Heart right ventricle (tissue), 16 donors: ENCODE data around the gene SUPT6H. TPM values are rescaled to one million over a fixed set of nuclear protein-coding genes. Genes with fewer than 3 reads are reported as not detected.

Experiments used
- ATAC-seq, 8 donors: fragments of 200-7000 bp; cut with Tn5 transposase; one replicate each; pipeline ENCODE4 v1.9.1; 2020; ENCODE audit warnings: mild to moderate bottlenecking in 8 of 8, moderate library complexity in 8 of 8, moderate number of reproducible peaks in 1 of 8
- DNase-seq, 2 donors: peaks; one replicate each; pipeline ENCODE4 v3.0.0-alpha.2; 2020
- H3K27ac ChIP-seq, 10 donors: fragments of 200-600 bp; sonication (generic) in 2 of 10; one replicate each; pipeline versions ENCODE4 v1.5.0 to v1.8.0; 2020 to 2022; ENCODE audit warnings: mild to moderate bottlenecking in 3 of 10
- H3K27me3 ChIP-seq, 7 donors: fragments of 200-600 bp; one replicate each; pipeline ENCODE4 v1.8.0; 2021 to 2022; ENCODE audit warnings: mild to moderate bottlenecking in 2 of 7
- H3K36me3 ChIP-seq, 9 donors: fragments of 200-600 bp; sonication (generic) in 1 of 9; one replicate each; pipeline versions ENCODE4 v1.5.0 to v1.8.0; 2020 to 2022; ENCODE audit warnings: mild to moderate bottlenecking in 2 of 9
- H3K4me1 ChIP-seq, 9 donors: fragments of 200-600 bp; sonication (generic) in 1 of 9; one replicate each; pipeline versions ENCODE4 v1.5.0 to v1.8.0; 2020 to 2022; ENCODE audit warnings: mild to moderate bottlenecking in 4 of 9
- H3K4me3 ChIP-seq, 10 donors: fragments of 200-600 bp; sonication (generic) in 2 of 10; one replicate each; pipeline versions ENCODE4 v1.5.0 to v1.8.0; 2020 to 2022; ENCODE audit warnings: mild to moderate bottlenecking in 7 of 10, moderate library complexity in 2 of 10
- H3K9me3 ChIP-seq, 11 donors: fragments of 200-600 bp in 10 of 11; sonication (generic) in 2 of 11; one replicate each; pipeline versions ENCODE4 v1.5.0 to v1.8.0; 2013 to 2022; ENCODE audit warnings: mild to moderate bottlenecking in 2 of 11, control low read depth in 1 of 11, moderate library complexity in 1 of 11
- CTCF ChIP-seq, 9 donors: fragments of 200-600 bp; sonication (generic) in 2 of 9; IDR thresholded peaks; one replicate each; pipeline versions ENCODE4 v1.5.0 to v1.8.0; 2021 to 2022; ENCODE audit warnings: antibody characterized with exemption in 9 of 9, mild to moderate bottlenecking in 5 of 9, moderate library complexity in 1 of 9
- WGBS, 2 donors: extraction: QIAGEN DNeasy Blood & Tissue Kit; methylation state at CpG; one replicate each; pipeline ENCODE4 v1.1.7; 2013; ENCODE audit warnings: inconsistent platforms in 1 of 2; 5-methylcytosine and 5-hydroxymethylcytosine counted together
- intact Hi-C, 10 donors: fragments of 100-400 bp; cut with DNase I; formaldehyde crosslinking; loops; one replicate each; pipeline versions ENCODE4 v1.11.1 to v1.14.2; 2022
- polyA plus RNA-seq, 2 donors: library from polyadenylated mRNA; stranded (reverse); fragments of 200-250 nt; gene quantifications; one replicate each; pipeline ENCODE4 v1.2.3, GENCODE V29; 2013
- total RNA-seq, 10 donors: library from RNA; stranded (reverse); fragmentation: NEBNext Ultra II Directional in 3 of 10; extraction: Animal tissue kit (Norgen Biotek cat#: 25700) in 3 of 10; gene quantifications; one replicate each; pipeline versions ENCODE4 v1.2.1 to v1.2.4, GENCODE V29; 2021 to 2023
- donor health status: Arrhythmogenic right ventricular cardiomyopathy.
- donor health status: ischemic (EF 13 %, LVEDD 7.1; RV severe dilation, severe dysfunction).
- donor health status: healthy with polysubstance abuse.
- donor health status: DM: no; HTN: yes; CAD: no.
- donor health status: DM: no; HTN: no; CAD: no.
- donor health status: ischemic (EF 25% LVEDD 6.9; RV normal size, moderate dysfunction).
- donor health status: ischemic (EF 25% LVEDD 5.7; RV mildly dilated, moderate dysfunction).
- donor health status: healthy.
- donor health status: DM: yes; HTN: yes; CAD: no.
- donor health status: Ischemic cardiomyopathy.
- donor health status: ischemic (EF 35%, LVEDD 5.7; RV mildly dilated, moderate dysfunction).
- donor health status: nonischemic (EF 11% LVEDD 7.7; RV severe dilation, severe dysfunction).
- donor health status: DM: yes; HTN: yes; CAD: no.
- donor health status: PGD.
- donor health status: ischemic (EF 29% LVEDD 5.4; RV normal size, mild dysfunction).
- donor health status: nonischemic (EF 23%, LVEDD 6.1; RV moderate dilation, normal function).

The SUPT6H gene
- total and polyA plus RNA-seq, 12 donors: 19.3 to 54.1 (median 49.9) TPM

DNA sequence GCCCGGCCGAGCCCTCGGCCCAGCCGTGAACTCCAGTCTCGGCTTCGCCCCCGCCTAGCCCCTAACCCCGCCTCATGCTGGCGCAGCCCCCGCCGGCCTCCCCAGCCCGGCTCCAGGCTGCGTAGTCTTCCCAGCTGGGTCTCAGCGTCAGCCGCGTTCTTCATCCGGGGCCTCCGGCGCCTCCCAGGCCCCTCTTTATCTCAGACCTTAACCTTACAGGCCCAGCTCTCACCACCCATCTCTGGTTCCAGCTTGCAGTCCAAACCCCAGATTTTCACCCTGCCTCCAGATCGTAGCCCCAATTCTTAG, 49.7 kb downstream of the SUPT6H start, which contains the start of gene PROCA1:
Gene PROCA1 (minus strand): TSS at position 166 of the 309 bp plus-strand sequence. CDS start 228 bp downstream, outside the sequence.
- H3K27me3 ChIP-seq: peaks cover 0 to 3% (median 0%) of the 10 kb centered on the region in 7 donors
- no peak for DNase-seq
- H3K4me3 ChIP-seq: peak within 1 kb of the TSS; percentile 45 to 88 (median 66)
- ATAC-seq: peak in 7 of 8 donors; percentile 27 to 46 (median 36)
- peaks cover 0 to 24% (median 0%) of the 10 kb centered on the region in 9 donors for H3K36me3 ChIP-seq
- peak within 1 kb of the TSS; percentile 68 to 95 (median 90) for H3K27ac ChIP-seq
- 0 to 2% methylated on average over 20 of the region's 20 CpGs for WGBS, 2 donors
- no peaks in the 10 kb centered on the region for H3K9me3 ChIP-seq
- H3K4me1 ChIP-seq: peaks cover 0 to 34% (median 22%) of the 10 kb centered on the region in 9 donors
- intact Hi-C loops: no loop called here
- no peak for TF ChIP-seq CTCF (IDR thresholded peaks at IDR 0.05)

GRCh38 chr17:28712032-28712704, 50.2 kb downstream of the SUPT6H start:
- Histone ChIP-seq H3K4me3 (peak overlapping the region; percentile 45 to 88 (median 66)), H3K36me3 (peaks cover 0 to 24% (median 0%) of the 10 kb centered on the region in 9 donors), H3K27me3 (peaks cover 0 to 8% (median 3%) of the 10 kb centered on the region in 7 donors), H3K4me1 (peaks cover 0 to 39% (median 25%) of the 10 kb centered on the region in 9 donors), H3K27ac (peak overlapping the region; percentile 68 to 95 (median 90)), H3K9me3 (no peaks in the 10 kb centered on the region)
- TF ChIP-seq CTCF (IDR thresholded peaks at IDR 0.05): no peak
- 31 to 35% methylated on average over 34 of the region's 34 CpGs for WGBS, 2 donors
- DNase-seq: peak; percentile 55 to 68
- intact Hi-C loops: no loop called here
- peak in 7 of 8 donors; percentile 5 to 46 (median 18) for ATAC-seq

GRCh38 chr17:28712705-28713415, 50.9 kb downstream of the SUPT6H start:
- 79 to 81% methylated on average over 7 of the region's 7 CpGs for WGBS, 2 donors

More at GRCh38 chr17:28712705-28713415, 50.9 kb downstream of the SUPT6H start:
- peak overlapping the region in 5 of 10 donors; percentile 86 to 95 (median 88) for H3K27ac ChIP-seq
- no peak for ATAC-seq
- H3K4me1 ChIP-seq: peaks cover 0 to 45% (median 30%) of the 10 kb centered on the region in 9 donors
- peak overlapping the region in 1 of 10 donors; percentile 72 for H3K4me3 ChIP-seq
- H3K36me3 ChIP-seq: peaks cover 0 to 24% (median 0%) of the 10 kb centered on the region in 9 donors
- TF ChIP-seq CTCF (IDR thresholded peaks at IDR 0.05): no peak
- H3K27me3 ChIP-seq: peaks cover 0 to 13% (median 7%) of the 10 kb centered on the region in 7 donors
- intact Hi-C loops: no loop called here
- no peak for DNase-seq
- H3K9me3 ChIP-seq: no peaks in the 10 kb centered on the region
